Measurements from ENCODE around the gene HEPHL1.

DNA sequence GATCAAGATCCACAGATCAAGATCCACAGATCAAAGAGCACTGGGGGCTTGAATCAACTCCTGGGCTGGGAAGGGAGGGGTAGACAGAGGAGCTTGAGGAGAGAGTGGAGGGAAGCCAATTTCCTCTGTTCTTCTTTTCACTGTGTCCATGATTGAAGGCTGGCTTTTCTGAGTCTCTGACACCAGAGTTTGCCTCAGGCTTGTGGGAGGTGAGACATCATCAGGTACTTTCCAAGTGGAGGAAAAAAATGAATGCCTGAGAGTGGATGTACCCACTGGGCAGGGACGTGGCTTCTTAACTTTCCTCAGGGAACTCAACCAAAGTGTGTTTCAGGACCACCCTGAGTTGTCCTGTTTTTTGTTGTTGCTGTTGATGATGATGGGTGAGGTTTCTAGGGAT lies 11.0 kb upstream of the HEPHL1 start:
- TF ChIP-seq POLR2A (IDR thresholded peaks at IDR 0.05; ENCODE audit: low read length) (no peak), GATA1 (IDR thresholded peaks at IDR 0.05; ENCODE audit: low read depth, low read length) (no peak)

Measured in erythroblast (primary cell).